Activated CD4-positive, CD25-positive, alpha-beta regulatory T cell (primary cell): Measurements from ENCODE around the gene MPP3.
"Not testable (repeated sequence)": the region's sequence is repeated elsewhere in the genome, so short reads cannot be mapped to it uniquely, and the experiment has no call there.

Source experiments
- DNase-seq, 4 experiments: peaks; one replicate each; lab custom pipeline; 2025; lab: John Stamatoyannopoulos, UW

The MPP3 gene

DNA sequence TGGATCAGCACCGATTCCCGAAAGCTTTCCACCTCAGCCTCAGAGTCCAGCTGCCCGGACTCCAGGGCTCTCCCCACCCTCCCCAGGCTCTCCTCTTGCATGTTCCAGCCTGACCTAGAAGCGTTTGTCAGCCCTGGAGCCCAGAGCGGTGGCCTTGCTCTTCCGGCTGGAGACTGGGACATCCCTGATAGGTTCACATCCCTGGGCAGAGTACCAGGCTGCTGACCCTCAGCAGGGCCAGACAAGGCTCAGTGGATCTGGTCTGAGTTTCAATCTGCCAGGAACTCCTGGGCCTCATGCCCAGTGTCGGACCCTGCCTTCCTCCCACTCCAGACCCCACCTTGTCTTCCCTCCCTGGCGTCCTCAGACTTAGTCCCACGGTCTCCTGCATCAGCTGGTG lies 29.0 kb upstream of the MPP3 start:
- no peak for DNase-seq

DNA sequence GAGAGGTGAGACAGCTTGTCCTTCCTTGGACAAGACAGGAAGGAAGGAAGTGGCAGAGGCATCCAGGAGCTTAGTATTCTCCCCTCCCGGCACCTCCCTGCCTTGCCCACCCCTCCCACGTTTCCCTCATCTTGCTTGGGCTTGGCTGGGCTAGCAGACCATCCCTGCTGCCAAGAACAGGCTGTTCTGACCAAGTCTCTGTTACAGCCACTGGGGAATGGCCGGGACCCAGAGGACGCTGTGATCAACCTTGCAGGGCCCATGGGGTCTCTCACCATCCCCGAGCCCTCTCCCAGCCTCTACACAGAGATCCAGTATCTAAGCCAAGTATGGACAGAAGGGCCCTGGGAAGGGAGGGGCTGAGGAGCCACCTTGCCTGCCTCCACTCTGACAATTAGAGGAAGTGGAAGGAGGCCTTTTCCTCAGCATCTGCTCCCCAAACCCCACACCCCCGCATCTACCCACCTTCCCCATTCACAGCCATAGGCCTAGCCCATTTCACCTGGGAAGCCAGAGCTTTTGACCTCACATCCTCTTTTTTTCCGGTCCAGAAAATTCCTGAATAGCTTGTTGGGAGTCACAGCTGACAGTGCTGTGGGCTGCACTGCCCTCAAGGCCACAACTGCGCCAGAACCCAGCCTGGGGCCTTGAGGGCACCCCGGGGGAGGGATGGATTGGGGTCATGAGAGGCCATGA lies 28.1 kb upstream of the MPP3 start:
- no peak for DNase-seq

DNA sequence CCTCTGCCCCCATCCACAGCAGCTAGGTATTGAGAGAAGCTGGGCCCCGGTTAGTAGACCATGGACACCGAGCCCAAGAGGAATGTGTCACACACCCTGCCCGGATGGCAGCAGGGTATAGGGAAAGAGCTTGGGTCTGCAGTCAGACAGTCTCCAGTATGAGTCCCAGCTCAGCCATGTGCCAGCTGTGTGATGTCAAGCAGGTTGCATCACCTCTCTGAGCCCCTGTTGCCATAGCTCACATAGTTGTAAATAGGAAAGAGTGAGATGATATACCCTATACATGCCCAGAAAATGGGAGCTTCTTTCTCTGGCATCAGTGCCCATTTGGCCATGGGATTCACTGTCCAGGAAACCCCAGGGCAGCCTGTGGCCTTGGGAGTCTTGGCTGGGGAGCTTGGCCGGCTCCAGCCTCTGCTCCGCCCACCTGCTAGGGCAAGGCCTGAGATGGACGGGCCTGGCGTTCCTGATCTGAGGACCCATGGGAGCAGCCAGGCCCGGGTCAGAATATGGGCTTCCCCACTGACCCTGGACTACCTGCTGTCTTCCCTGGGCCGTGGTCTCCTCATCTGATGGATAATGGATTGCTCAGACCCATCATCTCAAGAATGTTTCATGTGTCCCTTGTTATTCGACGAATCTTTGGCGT lies 27.3 kb upstream of the MPP3 start:
- no peak for DNase-seq

DNA sequence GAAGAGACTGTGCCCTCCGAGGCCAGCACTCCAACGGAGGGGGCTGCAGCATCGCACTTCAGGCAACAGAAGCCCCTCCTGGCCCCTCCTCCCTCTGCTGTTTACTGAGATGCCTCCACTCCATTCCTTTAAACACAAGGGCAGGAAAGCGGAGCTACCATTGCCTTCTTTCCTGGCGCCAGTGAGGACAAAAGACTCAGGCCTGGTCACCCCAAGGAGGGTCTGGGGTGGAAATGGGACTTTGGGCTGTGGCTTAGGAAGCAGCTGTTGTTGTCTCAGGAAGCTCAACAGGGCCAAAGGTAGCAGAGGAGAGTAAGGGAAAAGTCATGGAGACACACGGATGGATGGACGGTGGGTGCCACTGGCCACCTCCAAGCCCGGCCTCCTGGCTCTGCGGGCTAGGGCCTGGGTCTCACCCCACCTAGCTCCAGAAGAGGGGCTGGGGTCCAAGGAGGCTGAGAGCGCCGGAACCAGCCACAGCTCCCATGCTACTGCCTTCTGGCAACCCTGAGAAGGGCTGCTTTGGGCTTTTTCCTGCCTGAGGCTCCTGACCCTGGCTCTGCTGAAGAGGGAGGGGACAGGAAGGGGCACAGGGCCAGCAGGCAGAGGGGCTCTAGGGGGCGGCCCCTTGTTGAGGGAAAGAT lies 25.1 kb upstream of the MPP3 start:
- DNase-seq = no peak

DNA sequence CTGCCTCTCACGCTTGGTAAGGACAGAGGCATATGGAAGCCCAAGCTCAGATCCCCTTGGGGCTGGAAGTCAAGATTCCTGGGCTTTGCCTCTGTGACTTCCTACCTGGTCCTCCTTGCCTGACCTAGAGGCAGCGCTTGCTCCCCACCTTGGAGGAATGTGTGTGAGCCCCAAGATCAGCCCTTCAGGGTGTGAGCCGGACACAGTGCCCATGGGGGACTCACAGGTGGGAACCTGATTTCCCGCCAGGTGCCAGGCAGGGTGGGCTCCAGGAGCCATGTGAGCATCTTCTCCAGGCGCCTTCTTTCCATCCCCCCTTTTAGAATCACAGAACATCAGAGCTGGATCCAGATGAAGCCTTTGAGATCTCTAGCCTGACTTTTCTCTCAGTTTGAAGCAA lies 24.2 kb upstream of the MPP3 start:
- no peak for DNase-seq

DNA sequence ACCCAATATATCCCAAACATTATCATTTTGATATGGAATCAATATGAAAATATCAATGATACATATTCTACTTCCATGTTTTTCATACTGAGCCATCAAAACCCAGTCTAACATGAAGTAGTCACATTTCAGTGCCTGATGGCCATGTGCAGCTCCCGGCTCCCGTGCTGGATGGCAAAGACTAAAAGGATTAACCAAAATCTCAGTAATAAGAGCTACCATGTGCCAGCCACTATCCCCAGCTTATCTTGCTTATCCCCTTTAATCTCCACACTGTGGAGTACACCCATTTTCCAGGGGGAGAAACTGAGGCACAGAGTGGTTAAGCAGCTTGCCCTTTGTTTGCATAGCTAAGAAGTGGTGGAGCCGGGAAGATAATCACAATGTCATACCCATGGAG lies 23.2 kb upstream of the MPP3 start:
- DNase-seq = no peak

DNA sequence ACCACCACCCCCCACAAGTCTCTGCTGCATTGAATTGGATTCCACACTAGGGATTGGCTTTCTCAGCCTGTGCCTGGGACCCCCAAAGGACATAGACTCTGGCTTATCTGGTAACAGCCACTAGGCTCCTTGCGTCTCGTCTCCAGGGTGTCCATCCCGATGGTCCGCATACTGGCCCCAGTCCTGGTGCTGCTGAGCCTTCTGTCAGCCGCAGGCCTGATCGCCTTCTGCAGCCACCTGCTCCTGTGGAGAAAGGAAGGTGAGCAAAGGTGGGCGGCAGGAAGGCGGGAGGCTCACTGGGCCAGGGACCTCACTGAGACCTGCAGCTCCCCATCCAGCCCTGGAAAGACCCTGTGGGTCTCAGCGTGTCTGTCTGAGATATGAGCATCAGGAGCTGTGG lies 22.1 kb upstream of the MPP3 start:
- no peak for DNase-seq

DNA sequence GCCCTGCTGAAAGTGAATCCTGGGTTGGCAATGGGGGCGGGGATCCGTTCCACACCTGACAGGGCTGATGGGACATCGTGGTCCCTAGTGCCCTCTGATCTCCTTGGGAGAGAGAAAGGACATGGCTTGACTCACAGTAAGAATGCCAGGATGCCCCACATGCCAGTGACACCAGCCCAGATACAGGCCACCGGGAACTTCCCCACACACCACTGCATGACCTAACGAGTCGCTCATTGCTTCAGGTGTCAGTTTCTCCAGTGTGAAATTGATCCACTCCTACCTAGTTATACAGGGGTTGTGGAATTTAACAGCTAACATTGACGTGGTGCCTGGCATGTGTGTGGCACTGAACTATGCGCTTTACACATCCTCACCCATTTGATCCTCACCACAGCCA lies 21.6 kb upstream of the MPP3 start:
- no peak for DNase-seq

DNA sequence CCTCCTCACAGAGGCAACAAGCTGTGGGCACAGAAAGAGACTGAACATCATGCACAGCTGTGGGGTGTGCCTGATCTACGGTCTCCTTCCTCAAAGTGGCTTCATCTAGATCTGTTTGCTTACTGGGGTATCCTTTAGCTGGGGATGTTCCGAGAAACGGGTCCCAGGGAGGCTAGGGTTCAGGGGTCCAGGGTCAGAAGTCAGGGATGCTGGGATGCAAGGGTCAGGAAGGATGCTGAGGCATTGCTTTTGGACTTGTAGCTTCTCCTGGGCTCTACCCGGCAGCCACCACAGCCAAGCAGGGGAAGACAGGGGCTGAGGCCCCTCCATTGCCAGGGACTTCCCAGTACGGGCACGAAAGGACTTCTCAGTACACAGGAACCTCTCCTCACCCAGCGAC lies 20.6 kb upstream of the MPP3 start:
- DNase-seq = no peak

- no peak for DNase-seq
Observed at GRCh38 chr17:43852571-43852970, 19.6 kb upstream of the MPP3 start.

DNA sequence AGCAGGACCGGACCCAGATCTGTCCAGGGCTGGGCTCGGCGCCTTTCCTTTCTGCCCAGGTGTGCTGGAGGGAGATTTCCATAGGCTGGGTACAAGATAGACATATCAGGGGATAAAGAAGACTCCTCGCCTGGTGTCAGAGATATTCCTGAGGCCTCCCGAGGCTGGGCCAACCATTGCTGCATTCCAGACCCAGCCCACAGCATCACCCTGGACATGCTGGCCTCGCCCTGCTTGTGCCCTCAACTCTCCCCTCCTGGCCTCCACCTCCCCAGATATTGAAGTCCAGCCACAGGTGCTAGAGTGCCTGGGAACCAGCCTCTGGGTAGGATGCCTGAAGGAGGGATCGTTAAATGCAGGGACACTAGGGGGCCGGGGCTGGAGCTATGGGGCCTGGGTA lies 16.2 kb upstream of the MPP3 start:
- DNase-seq = no peak

- no peak for DNase-seq
Observed at GRCh38 chr17:43848601-43849000, 15.7 kb upstream of the MPP3 start.

- DNase-seq = no peak
Observed at GRCh38 chr17:43846963-43847371, 14.0 kb upstream of the MPP3 start, which contains the start of gene CD300LG. CD300LG (plus strand) TSS chr17:43847176; CDS start chr17:43847217, 41 bp downstream.

- DNase-seq = peak; percentile 55 to 64 (median 59)
Observed at GRCh38 chr17:43846221-43846712, 13.3 kb upstream of the MPP3 start.

- DNase-seq = no peak
Observed at GRCh38 chr17:43845766-43846165, 12.8 kb upstream of the MPP3 start.

DNA sequence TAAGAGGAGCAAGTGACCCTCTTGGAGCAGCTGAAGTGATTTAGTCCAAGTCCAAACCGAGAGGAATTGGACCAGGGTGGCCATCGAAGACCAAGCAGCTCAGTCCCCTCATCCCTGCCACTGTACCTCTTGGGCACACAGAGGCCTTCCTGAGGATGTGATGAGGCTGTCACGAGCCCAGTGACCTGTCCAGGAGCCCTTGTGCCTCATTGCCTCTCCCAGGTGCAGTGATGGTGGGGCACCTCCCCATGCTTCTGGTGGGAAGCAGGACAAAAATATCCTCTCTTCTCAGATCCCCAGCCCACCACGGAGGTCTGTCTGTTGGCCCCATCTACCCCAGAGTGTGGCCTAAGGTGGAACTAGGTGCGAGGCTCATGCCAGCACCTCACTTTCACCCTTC lies 11.3 kb upstream of the MPP3 start:
- DNase-seq = no peak

- no peak for DNase-seq
Observed at GRCh38 chr17:43842975-43843325, 10.0 kb upstream of the MPP3 start.

GRCh38 chr17:43842091-43842974 lies 9.4 kb upstream of the MPP3 start:
- DNase-seq = not testable (repeated sequence)

DNA sequence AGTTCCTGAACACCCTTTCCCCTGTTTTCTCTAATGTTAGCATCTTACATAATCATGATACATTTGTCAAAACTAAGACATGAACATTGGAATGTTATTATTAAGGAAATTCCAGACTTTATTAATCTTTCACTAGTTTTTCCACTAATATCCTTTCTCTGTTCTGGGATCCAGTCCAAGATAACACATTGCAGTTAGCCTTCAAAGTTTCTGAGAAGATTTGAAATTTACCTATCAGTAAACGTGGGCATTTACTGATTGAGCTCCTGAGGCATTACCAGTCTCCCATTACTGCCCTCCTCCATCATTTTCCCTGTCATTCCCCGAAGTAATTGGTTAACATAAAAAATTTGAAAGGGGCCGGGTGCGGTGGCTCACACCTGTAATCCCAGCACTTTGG lies 8.3 kb upstream of the MPP3 start:
- no peak for DNase-seq

DNA sequence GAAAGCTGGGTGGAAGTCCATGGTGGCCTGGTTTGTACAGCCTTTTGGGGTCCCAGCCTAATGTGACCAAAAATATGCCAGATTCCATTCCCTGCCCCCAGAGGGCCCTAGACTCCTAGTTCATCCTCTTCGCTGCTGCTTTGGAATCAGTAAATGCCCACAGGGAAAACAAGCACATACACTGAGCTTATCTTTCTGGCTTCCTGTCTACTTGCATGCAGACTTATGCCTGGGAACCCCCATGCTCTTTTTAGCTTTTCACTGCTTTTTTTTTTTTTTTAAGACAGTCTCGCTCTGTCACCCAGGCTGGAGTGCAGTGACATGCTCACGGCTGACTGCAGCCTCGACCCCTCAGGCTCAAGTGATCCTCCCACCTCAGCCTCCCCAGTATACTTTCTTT lies 7.9 kb upstream of the MPP3 start:
- DNase-seq = no peak

DNA sequence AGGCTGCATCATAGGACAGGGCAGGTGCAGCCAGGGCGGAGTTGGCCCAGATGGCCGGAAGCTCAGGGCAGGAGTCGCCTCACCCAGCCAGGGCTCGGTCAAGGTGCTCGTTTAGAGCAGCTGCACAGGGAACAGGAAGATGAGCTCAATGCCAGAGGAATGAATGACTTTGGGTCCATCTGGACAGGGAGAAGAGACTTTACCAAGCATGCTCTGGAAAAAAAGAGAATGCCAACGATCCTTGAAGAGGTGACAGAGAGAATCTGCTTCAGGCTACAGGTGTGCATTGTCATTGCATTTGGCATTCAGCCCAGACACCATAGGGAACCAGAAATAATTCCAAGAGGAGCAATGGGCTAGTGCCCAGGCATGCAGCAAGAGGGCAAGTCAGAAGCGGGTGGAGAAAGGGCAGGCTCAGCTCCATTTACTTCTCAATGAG lies 6.7 kb upstream of the MPP3 start:
- no peak for DNase-seq

DNA sequence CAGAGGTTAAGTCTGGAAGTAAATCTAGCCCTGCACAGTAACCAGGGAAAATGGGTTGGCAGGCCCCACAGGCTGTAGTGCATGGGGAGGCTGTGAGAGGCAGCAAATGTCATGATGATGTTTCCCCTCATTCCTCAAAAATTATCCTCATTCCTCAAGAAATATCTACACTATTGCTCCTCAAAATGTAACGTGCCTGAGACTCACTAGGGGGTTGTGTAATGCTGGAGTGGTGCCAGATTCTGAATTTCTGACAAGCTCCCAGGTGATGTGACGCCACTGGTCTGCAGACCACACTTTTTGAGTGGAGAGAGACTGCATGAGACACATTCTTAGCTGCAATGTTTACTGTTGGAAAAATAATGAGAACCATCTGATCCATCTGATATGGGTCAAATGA lies 1.2 kb upstream of the MPP3 start:
- no peak for DNase-seq
